T-helper 2 cell treated with Interferon-gamma antibody and Interleukin-4, amounts not matched to agents 5 μg/mL and 100 μg/mL, for 36 hours (primary cell): Measurements from ENCODE around the gene PLSCR5.

Experiments
- DNase-seq: peaks from one replicate; pipeline ENCODE4 v3.0.0; 2021; ENCODE audit warnings: low spot score
- H3K27ac Mint-ChIP-seq: one replicate; pipeline ENCODE4 v1.8.0; 2021; ENCODE audit warnings: mild to moderate bottlenecking, mixed read lengths
- H3K27me3 Mint-ChIP-seq: one replicate; pipeline ENCODE4 v1.8.0; 2021; ENCODE audit warnings: low read depth, mixed read lengths
- H3K36me3 Mint-ChIP-seq: one replicate; pipeline ENCODE4 v1.8.0; 2021; ENCODE audit warnings: low read depth, mixed read lengths
- H3K4me1 Mint-ChIP-seq: one replicate; pipeline ENCODE4 v1.8.0; 2021; ENCODE audit warnings: low read depth, mixed read lengths
- H3K4me3 Mint-ChIP-seq: one replicate; pipeline ENCODE4 v1.8.0; 2022; ENCODE audit warnings: mild to moderate bottlenecking, moderate library complexity, mixed read lengths
- H3K9me3 Mint-ChIP-seq: one replicate; pipeline ENCODE4 v1.8.0; 2021; ENCODE audit warnings: mixed read lengths

PLSCR5 gene

GRCh38 chr3:146544929-146545528 is 60.1 kb downstream of the PLSCR5 start:
- no peak for DNase-seq
- Mint-ChIP-seq H3K4me3 (peak overlapping the region; percentile 85), H3K4me1 (peaks cover 53% of the 10 kb centered on the region), H3K9me3 (no peaks in the 10 kb centered on the region), H3K27ac (peak overlapping the region; percentile 90), H3K36me3 (peaks cover 21% of the 10 kb centered on the region), H3K27me3 (no peaks in the 10 kb centered on the region)

- peak within 1 kb of the TSS; percentile 85 for H3K4me3 Mint-ChIP-seq
- peaks cover 21% of the 10 kb centered on the region for H3K36me3 Mint-ChIP-seq
- peak within 1 kb of the TSS; percentile 90 for H3K27ac Mint-ChIP-seq
- H3K27me3 Mint-ChIP-seq, result no peaks in the 10 kb centered on the region
- peak; percentile 83 for DNase-seq
- no peaks in the 10 kb centered on the region for H3K9me3 Mint-ChIP-seq
- peaks cover 58% of the 10 kb centered on the region for H3K4me1 Mint-ChIP-seq
Observed at GRCh38 chr3:146544002-146544928, 60.9 kb downstream of the PLSCR5 start, which contains the start of gene PLSCR1. PLSCR1 (minus strand) TSS chr3:146544607; CDS start chr3:146536552, 8,055 bp downstream.

- Mint-ChIP-seq H3K9me3 (no peaks in the 10 kb centered on the region), H3K36me3 (peaks cover 21% of the 10 kb centered on the region), H3K4me1 (peaks cover 60% of the 10 kb centered on the region), H3K27me3 (no peaks in the 10 kb centered on the region), H3K27ac (peak overlapping the region; percentile 90), H3K4me3 (peak overlapping the region; percentile 85)
- no peak for DNase-seq
Observed at GRCh38 chr3:146543461-146544001, 61.6 kb downstream of the PLSCR5 start.

- Mint-ChIP-seq H3K27me3 (no peaks in the 10 kb centered on the region), H3K9me3 (no peaks in the 10 kb centered on the region), H3K36me3 (peaks cover 22% of the 10 kb centered on the region), H3K4me1 (peaks cover 60% of the 10 kb centered on the region), H3K4me3 (peak overlapping the region; percentile 85), H3K27ac (peak overlapping the region; percentile 90)
- DNase-seq, result no peak
Observed at GRCh38 chr3:146542978-146543377, 62.2 kb downstream of the PLSCR5 start.

- DNase-seq, result peak; percentile 29
- Mint-ChIP-seq H3K27me3 (no peaks in the 10 kb centered on the region), H3K36me3 (peaks cover 26% of the 10 kb centered on the region), H3K4me3 (peak overlapping the region; percentile 85), H3K4me1 (peaks cover 56% of the 10 kb centered on the region), H3K9me3 (no peaks in the 10 kb centered on the region), H3K27ac (peak overlapping the region; percentile 7)
Observed at GRCh38 chr3:146542179-146542578, 63.0 kb downstream of the PLSCR5 start.

- Mint-ChIP-seq H3K4me3 (peak overlapping the region; percentile 85), H3K9me3 (no peaks in the 10 kb centered on the region), H3K36me3 (peaks cover 33% of the 10 kb centered on the region), H3K27me3 (no peaks in the 10 kb centered on the region), H3K27ac (no peak overlapping the region), H3K4me1 (peaks cover 50% of the 10 kb centered on the region)
- DNase-seq, result no peak
Observed at GRCh38 chr3:146540978-146541377, 64.2 kb downstream of the PLSCR5 start.

GRCh38 chr3:146540236-146540635 is 64.9 kb downstream of the PLSCR5 start:
- H3K36me3 Mint-ChIP-seq, result peaks cover 33% of the 10 kb centered on the region
- H3K9me3 Mint-ChIP-seq, result no peaks in the 10 kb centered on the region
- no peak overlapping the region for H3K27ac Mint-ChIP-seq
- peaks cover 48% of the 10 kb centered on the region for H3K4me1 Mint-ChIP-seq
- H3K27me3 Mint-ChIP-seq, result no peaks in the 10 kb centered on the region
- DNase-seq, result no peak
- H3K4me3 Mint-ChIP-seq, result peak overlapping the region; percentile 85

- Mint-ChIP-seq H3K27me3 (no peaks in the 10 kb centered on the region), H3K4me3 (no peak overlapping the region), H3K27ac (no peak overlapping the region), H3K4me1 (peaks cover 52% of the 10 kb centered on the region), H3K36me3 (peaks cover 39% of the 10 kb centered on the region), H3K9me3 (no peaks in the 10 kb centered on the region)
- no peak for DNase-seq
Observed at GRCh38 chr3:146539315-146539714, 65.8 kb downstream of the PLSCR5 start.

- Mint-ChIP-seq H3K36me3 (peaks cover 45% of the 10 kb centered on the region), H3K9me3 (no peaks in the 10 kb centered on the region), H3K4me3 (no peak overlapping the region), H3K27me3 (no peaks in the 10 kb centered on the region), H3K27ac (no peak overlapping the region), H3K4me1 (peaks cover 54% of the 10 kb centered on the region)
- no peak for DNase-seq
Observed at GRCh38 chr3:146537603-146538002, 67.5 kb downstream of the PLSCR5 start.

GRCh38 chr3:146536681-146537080 is 68.5 kb downstream of the PLSCR5 start:
- peaks cover 46% of the 10 kb centered on the region for H3K4me1 Mint-ChIP-seq
- H3K36me3 Mint-ChIP-seq, result peaks cover 42% of the 10 kb centered on the region

More at GRCh38 chr3:146536681-146537080, 68.5 kb downstream of the PLSCR5 start:
- Mint-ChIP-seq H3K27ac (no peak overlapping the region), H3K4me3 (no peak overlapping the region), H3K9me3 (no peaks in the 10 kb centered on the region), H3K27me3 (no peaks in the 10 kb centered on the region)
- DNase-seq, result no peak
